ENCODE data around the gene SLC22A17. TPM values are rescaled to one million over a fixed set of nuclear protein-coding genes. Genes with fewer than 3 reads are reported as not detected.

The SLC22A17 gene
- total and polyA plus RNA-seq, 2 of the 4 experiments (the other 2 are of a cell fraction) = 6.6 to 36.0 TPM

- CTCF ChIA-PET = no interaction called here
- H4K20me1 ChIP-seq (ENCODE audit: insufficient read depth, low read length) = no peaks in the 10 kb centered on the region
Measured at GRCh38 chr14:23376482-23377197, 24.0 kb upstream of the SLC22A17 start, which contains the start of gene CMTM5. Gene CMTM5, plus strand, starts transcription at chr14:23377046. Its CDS starts 206 bp downstream, at chr14:23377252.

More at GRCh38 chr14:23376482-23377197, 24.0 kb upstream of the SLC22A17 start, which contains the start of gene CMTM5:
- WGBS, 2 experiments (ENCODE audit: extremely low coverage in 2 of 2, insufficient read length in 1 of 2) = 17% methylated on average over 2 of the region's 13 CpGs; no CpG with 5 or more reads in 1 of the 2 experiments
- Histone ChIP-seq H4K8ac (ENCODE audit: low read depth in 2 of 2, low read length in 2 of 2) (no peak within 1 kb of the TSS), H3K4me2 (ENCODE audit: low read depth, low read length) (no peak within 1 kb of the TSS), H2BK20ac (ENCODE audit: low read depth, low read length) (no peak within 1 kb of the TSS), H3K4ac (ENCODE audit: low read depth, low read length) (no peak within 1 kb of the TSS), H3K14ac (replicated peaks; ENCODE audit: low read depth, low read length) (no peak within 1 kb of the TSS), H3K79me1 (ENCODE audit: low read depth in 1 of 2, low read length in 2 of 2) (no peaks in the 10 kb centered on the region), H4K5ac (ENCODE audit: low read depth, low read length) (no peak within 1 kb of the TSS), H4K91ac (ENCODE audit: insufficient read depth, low read depth, low read length) (no peak within 1 kb of the TSS), H3K18ac (ENCODE audit: low read depth, low read length) (no peak within 1 kb of the TSS), H3K9me3 (ENCODE audit: control insufficient read depth, insufficient read depth, low read length) (no peaks in the 10 kb centered on the region), H3K9ac (ENCODE audit: low read depth, low read length) (no peak within 1 kb of the TSS), H3K23ac (ENCODE audit: low read depth, low read length) (no peak within 1 kb of the TSS), H3K36me3 (ENCODE audit: control insufficient read depth, insufficient read depth, low read length) (no peaks in the 10 kb centered on the region), H2AK9ac (replicated peaks; ENCODE audit: low read depth, low read length, poor library complexity) (no peak within 1 kb of the TSS), H2BK5ac (ENCODE audit: low read depth, low read length, poor library complexity, severe bottlenecking) (no peak within 1 kb of the TSS), H3K27me3 (ENCODE audit: control insufficient read depth, insufficient read depth, low read length) (peaks cover 47% of the 10 kb centered on the region), H3K4me1 (ENCODE audit: control insufficient read depth, insufficient read depth, low read length) (no peaks in the 10 kb centered on the region), H2AFZ (replicated peaks; ENCODE audit: low read length, poor library complexity) (peak within 1 kb of the TSS; percentile 36), H3K27ac (ENCODE audit: insufficient read depth, low read length) (no peak within 1 kb of the TSS), H3K56ac (ENCODE audit: extremely low read depth, insufficient read depth, low read length) (no peak within 1 kb of the TSS), H3K9me1 (ENCODE audit: insufficient read depth, low read length) (no peaks in the 10 kb centered on the region), H2BK15ac (ENCODE audit: low read depth, low read length) (no peak within 1 kb of the TSS), H2BK120ac (ENCODE audit: low read depth, low read length) (no peak within 1 kb of the TSS), H2AK5ac (ENCODE audit: low read depth, low read length) (no peak within 1 kb of the TSS), H3K4me3 (ENCODE audit: insufficient read depth, low read depth, low read length) (no peak within 1 kb of the TSS)
- DNase-seq = no peak
- in situ Hi-C loops (cut with MboI; ENCODE audit: low sequenced_read_pairs) (loop anchor here (10.0 kb wide), 1 partner anchor 52 kb away; the partner anchor contains the start of gene PABPN1), intact Hi-C loops (cut with micrococcal nuclease) (no loop called here), dilution Hi-C loops (cut with HindIII; ENCODE audit: low sequenced_read_pairs, unreplicated experiment) (no loop called here)
- no peak for TF ChIP-seq CEBPB (IDR thresholded peaks at IDR 0.05; ENCODE audit: low read depth, low read length)
- no peak for TF ChIP-seq MAZ (IDR thresholded peaks at IDR 0.05; ENCODE audit: borderline replicate concordance, low read depth, low read length)
- TF ChIP-seq CHD1 (IDR thresholded peaks at IDR 0.05; ENCODE audit: low read depth, low read length) = no peak
- no peak for TF ChIP-seq RFX5 (IDR thresholded peaks at IDR 0.05; ENCODE audit: low read depth, low read length)
- BruUV-seq (replicated peaks) = no TSS peak
- POLR2A ChIA-PET (ENCODE audit: unreplicated experiment) = no interaction called here
- peak; percentile 48 for ATAC-seq (ENCODE audit: low read depth)
